Bronchial epithelial cell (primary cell): ENCODE data around the gene DUSP28. TPM values are rescaled to one million over a fixed set of nuclear protein-coding genes. Genes with fewer than 3 reads are reported as not detected.

Source experiments
- DNase-seq: peaks from one replicate; pipeline ENCODE4 v3.0.0-alpha.2; 2010; ENCODE audit warnings: low read depth
- FAIRE-seq: peaks from 2 replicates; lab custom pipeline; 2011; peaks lifted over from hg19 to GRCh38; lab: Jason Lieb, UNC
- H3K27me3 ChIP-seq: 2 replicates; pipeline ENCODE4 v1.5.1; 2011; ENCODE audit warnings: low read length; ENCODE audit not compliant: control insufficient read depth, insufficient read depth
- H3K36me3 ChIP-seq: 2 replicates; pipeline ENCODE4 v1.5.1; 2011; ENCODE audit warnings: low read length; ENCODE audit not compliant: control insufficient read depth, insufficient read depth
- H3K4me3 ChIP-seq: 2 replicates; pipeline ENCODE4 v1.5.1; 2011; ENCODE audit warnings: mild to moderate bottlenecking, low read depth, low read length, control low read depth
- total RNA-seq: library from RNA; depleted of rRNA; stranded (reverse); fragments of >200 nt; gene quantifications from 2 replicates; pipeline ENCODE4 v1.2.1, GENCODE V29; 2014
- TF ChIP-seq, protein P1 (sequence below): IDR thresholded peaks from 2 replicates; pipeline ENCODE4 v1.5.1; 2011; ENCODE audit warnings: mild to moderate bottlenecking, moderate library complexity, low read length, control low read depth, inconsistent platforms; ENCODE audit not compliant: insufficient read depth, severe bottlenecking

The DUSP28 gene
- total RNA-seq, 1 donor from 2014 or later: 2.1 TPM

DNA sequence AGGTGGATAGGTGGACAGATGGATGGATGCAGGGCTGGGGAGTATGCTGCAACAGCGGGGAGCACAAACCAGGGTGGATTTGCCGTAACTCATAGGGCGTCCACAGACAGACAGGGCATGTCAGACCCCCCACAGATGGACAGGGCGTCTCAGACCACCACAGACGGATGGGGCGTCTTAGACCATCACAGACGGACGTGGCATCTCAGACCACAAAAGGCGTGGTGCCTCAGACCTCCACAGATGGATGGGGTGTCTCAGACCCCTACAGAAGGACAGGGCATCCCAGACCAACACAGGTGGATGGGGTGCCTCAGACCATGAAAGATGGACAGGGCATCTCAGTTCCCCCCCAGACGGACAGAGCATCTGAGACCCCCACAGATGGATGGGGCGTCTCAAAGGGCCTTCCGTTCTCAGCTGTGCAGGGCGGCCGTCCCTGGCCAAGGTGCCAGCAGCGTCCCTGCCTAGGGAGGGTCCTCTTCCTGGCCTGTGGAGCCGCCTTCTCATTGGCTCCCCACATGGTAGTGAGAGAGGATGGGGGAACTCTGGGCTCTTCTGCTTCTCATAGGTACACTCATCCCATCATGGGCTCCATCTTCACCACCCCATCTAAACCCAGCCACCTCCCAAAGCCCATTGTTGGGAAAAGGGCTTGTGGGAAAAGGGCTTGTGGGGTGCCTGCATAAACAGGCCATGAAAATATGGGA is 4.5 kb upstream of the DUSP28 start:
- Histone ChIP-seq H3K27me3 (no peaks in the 10 kb centered on the region), H3K36me3 (peaks cover 16% of the 10 kb centered on the region), H3K4me3 (no peak overlapping the region)
- FAIRE-seq (no peak), DNase-seq (no peak)
- TF ChIP-seq, protein P1, sequence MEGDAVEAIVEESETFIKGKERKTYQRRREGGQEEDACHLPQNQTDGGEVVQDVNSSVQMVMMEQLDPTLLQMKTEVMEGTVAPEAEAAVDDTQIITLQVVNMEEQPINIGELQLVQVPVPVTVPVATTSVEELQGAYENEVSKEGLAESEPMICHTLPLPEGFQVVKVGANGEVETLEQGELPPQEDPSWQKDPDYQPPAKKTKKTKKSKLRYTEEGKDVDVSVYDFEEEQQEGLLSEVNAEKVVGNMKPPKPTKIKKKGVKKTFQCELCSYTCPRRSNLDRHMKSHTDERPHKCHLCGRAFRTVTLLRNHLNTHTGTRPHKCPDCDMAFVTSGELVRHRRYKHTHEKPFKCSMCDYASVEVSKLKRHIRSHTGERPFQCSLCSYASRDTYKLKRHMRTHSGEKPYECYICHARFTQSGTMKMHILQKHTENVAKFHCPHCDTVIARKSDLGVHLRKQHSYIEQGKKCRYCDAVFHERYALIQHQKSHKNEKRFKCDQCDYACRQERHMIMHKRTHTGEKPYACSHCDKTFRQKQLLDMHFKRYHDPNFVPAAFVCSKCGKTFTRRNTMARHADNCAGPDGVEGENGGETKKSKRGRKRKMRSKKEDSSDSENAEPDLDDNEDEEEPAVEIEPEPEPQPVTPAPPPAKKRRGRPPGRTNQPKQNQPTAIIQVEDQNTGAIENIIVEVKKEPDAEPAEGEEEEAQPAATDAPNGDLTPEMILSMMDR: no peak

DNA sequence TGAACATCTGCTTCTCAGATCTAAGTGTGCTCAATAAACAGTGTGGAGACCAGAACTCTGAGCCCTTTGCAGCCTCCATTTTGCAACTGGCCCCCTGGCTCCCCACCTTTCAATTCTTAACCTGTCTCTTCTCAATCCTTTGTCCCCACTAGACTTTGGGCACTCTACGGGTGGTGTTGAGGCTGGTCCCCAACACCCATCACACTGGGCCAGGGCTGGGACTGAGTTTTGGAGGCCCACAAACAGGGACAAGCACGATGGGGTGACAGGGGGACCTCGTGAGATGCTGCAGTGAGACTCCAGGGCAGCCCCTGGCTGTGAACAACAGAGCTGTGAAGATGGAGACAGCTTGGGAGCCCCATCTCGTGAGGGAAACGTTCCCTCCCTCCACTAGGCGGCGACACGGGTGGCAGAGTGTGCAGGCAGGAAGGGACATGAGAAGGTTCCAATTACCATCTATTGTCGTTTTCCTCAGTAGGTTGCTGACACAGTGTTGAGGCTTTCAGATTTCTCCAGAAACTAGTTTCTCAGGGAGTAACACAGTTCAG is 3.5 kb upstream of the DUSP28 start:
- FAIRE-seq (no peak), DNase-seq (peak; percentile 38)
- peaks cover 13% of the 10 kb centered on the region for H3K36me3 ChIP-seq
- H3K27me3 ChIP-seq: no peaks in the 10 kb centered on the region
- no peak overlapping the region for H3K4me3 ChIP-seq
- TF ChIP-seq, protein P1: peak; percentile 76

DNA sequence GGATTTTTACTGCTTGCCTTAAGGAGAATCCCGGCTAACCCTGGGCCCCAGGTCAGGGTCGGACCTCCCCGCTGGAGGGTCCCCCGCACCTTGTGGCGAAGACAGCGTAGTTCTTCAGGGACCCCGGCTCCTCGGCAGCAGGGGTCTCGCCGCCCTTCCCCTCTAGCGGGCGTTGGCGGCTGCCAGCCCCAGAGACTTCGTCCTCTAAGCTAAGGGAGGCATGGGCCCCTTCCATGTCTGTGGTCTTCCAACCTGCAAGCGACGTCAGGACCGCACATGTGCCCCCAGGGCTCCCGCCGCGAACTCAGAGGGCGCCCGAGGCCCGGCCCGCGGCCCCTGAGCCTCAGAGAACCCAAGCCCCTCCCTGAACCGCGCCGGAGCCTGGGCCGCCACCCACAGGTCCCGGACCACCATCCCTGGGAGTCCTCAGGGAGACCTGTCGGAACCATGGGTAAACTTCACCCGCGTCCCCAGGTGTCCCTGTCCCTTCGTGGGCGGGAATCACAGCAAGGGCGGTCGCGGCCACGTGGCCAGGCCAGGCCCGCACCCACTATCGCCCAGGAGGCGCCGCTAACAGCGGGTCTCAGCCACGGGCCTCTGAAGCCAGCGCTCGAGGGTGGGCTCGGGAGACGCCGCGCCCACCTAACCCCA is 2.9 kb upstream of the DUSP28 start:
- no peaks in the 10 kb centered on the region for H3K27me3 ChIP-seq
- FAIRE-seq: no peak
- DNase-seq: no peak
- peaks cover 13% of the 10 kb centered on the region for H3K36me3 ChIP-seq
- TF ChIP-seq, protein P1: no peak
- peak overlapping the region; percentile 43 for H3K4me3 ChIP-seq

DNA sequence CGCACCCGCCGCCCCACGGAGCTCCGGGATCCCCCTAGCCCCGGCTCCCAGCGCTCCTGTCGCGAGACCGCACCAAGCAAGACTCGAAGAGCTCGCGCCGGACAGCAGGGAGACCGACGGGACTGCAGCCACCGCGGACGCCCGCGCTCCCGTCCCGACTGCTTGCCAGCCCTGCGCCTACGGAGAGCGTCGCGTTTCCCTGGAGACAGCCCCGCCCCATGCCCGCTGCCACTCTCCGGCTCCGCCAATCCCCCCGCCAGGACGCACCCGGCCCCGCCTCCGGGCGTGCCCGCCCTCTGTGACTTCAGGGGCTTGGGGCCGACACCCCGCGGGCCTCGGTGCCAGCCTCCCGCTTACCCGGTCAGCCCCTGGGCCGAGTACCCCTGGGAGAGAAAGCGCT is 2.3 kb upstream of the DUSP28 start, which contains the start of gene ANKMY1:
Gene ANKMY1, minus strand, starts transcription at position 181 of the 400 bp plus-strand sequence. CDS start 653 bp downstream, outside the sequence.
- H3K36me3 ChIP-seq: peaks cover 12% of the 10 kb centered on the region
- H3K4me3 ChIP-seq: peak within 1 kb of the TSS; percentile 43
- FAIRE-seq: no peak
- DNase-seq: peak; percentile 58
- H3K27me3 ChIP-seq: no peaks in the 10 kb centered on the region
- TF ChIP-seq, protein P1: no peak

DNA sequence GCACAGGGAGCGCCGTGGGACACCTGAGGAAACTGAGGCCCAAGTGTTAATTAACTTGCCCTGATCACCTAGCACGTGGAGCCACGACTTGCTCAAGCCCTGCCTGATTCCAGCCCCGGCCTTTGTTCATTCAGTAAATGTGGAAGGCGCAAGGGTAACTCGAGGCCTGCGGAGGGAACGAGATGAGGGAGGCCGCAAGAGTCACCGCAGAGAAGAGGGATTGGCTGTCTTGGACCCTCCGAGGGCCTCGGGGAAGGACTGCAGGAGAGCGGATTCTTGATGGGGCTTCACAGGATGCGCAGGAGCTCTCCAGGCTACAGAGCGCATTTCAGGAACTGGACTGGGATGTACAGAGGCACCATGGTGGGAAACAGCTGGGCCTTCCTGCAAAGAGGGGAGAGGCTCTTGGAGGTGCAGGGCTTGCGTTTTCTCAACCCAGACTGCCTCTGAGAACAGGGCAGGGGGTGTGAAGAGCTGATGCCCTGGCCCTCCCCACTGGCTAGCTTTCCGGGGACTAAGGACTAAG is 1.9 kb upstream of the DUSP28 start:
- TF ChIP-seq, protein P1: no peak
- DNase-seq (no peak), FAIRE-seq (no peak)
- H3K4me3 ChIP-seq: peak overlapping the region; percentile 43
- H3K36me3 ChIP-seq: peaks cover 7% of the 10 kb centered on the region
- no peaks in the 10 kb centered on the region for H3K27me3 ChIP-seq
